Measurements from ENCODE around the gene LYST. TPM values are rescaled to one million over a fixed set of nuclear protein-coding genes. Genes with fewer than 3 reads are reported as not detected.

LYST gene
- total and polyA plus RNA-seq, 2 donors (not counting 3 experiments of a cell fraction or from before 2014, with no cell fraction given), result 3.1 to 9.6 TPM

- ChIA-PET CTCF (no interaction called here), POLR2A (no interaction called here)
- DNase-seq (ENCODE audit: low read depth, low spot score) (no peak), FAIRE-seq (no peak)
- TF ChIP-seq MAX (IDR thresholded peaks at IDR 0.05; ENCODE audit: insufficient read depth, insufficient read length), result no peak
- no peak for TF ChIP-seq MYC (IDR thresholded peaks at IDR 0.05; ENCODE audit: low read depth, low read length)
- TF ChIP-seq GATA2 (IDR thresholded peaks at IDR 0.05; ENCODE audit: insufficient read depth, insufficient read length, low read depth, low read length), result no peak
- no peak for TF ChIP-seq POLR2AphosphoS5 (IDR thresholded peaks at IDR 0.05; ENCODE audit: insufficient read depth, low read depth, low read length)
- TF ChIP-seq POLR2A (IDR thresholded peaks at IDR 0.05; ENCODE audit: low read depth, low read length), result no peak
- TF ChIP-seq FOS (IDR thresholded peaks at IDR 0.05; ENCODE audit: borderline replicate concordance, insufficient read depth, low read length), result no peak
- Histone ChIP-seq H4K20me1 (replicated peaks; ENCODE audit: control insufficient read depth, extremely low read depth, insufficient read depth, low read length) (no peaks in the 10 kb centered on the region), H3K9me3 (replicated peaks; ENCODE audit: control insufficient read depth, insufficient read depth, low read length) (no peaks in the 10 kb centered on the region), H3K4me3 (replicated peaks in 1 of 3; ENCODE audit: insufficient read depth in 1 of 3, low read depth in 1 of 3, low read length in 3 of 3) (no peak overlapping the region), H3K4me1 (ENCODE audit: control insufficient read depth, extremely low read depth, insufficient read depth, low read length) (peaks cover 7% of the 10 kb centered on the region), H3K27me3 (ENCODE audit: control insufficient read depth in 2 of 2, insufficient read depth in 2 of 2, low read length in 2 of 2) (peaks cover 5 to 8% of the 10 kb centered on the region in 2 experiments), H2AFZ (ENCODE audit: low read depth, low read length) (no peak overlapping the region), H3K4me2 (ENCODE audit: insufficient read depth, low read length) (no peak overlapping the region), H3K36me3 (ENCODE audit: control insufficient read depth in 2 of 2, extremely low read depth in 1 of 2, insufficient read depth in 2 of 2, low read length in 2 of 2) (no peaks in the 10 kb centered on the region), H3K9me1 (replicated peaks; ENCODE audit: control insufficient read depth, extremely low read depth, insufficient read depth, low read length) (no peaks in the 10 kb centered on the region), H3K79me2 (ENCODE audit: control insufficient read depth, insufficient read depth, low read length) (no peaks in the 10 kb centered on the region), H3K9ac (replicated peaks; ENCODE audit: extremely low read depth, insufficient read depth, low read length) (no peak overlapping the region), H3K27ac (ENCODE audit: insufficient read depth, low read depth, low read length) (no peak overlapping the region)
- no TSS peak for BruUV-seq (replicated peaks)
- dilution Hi-C loops (cut with MboI; ENCODE audit: extremely low pct_ligation_motif_present, low sequenced_read_pairs) (no loop called here), intact Hi-C loops (cut with micrococcal nuclease) (loop anchor here (1.0 kb wide), 1 partner anchor 341 kb away; no protein-coding TSS in a partner anchor)
These were observed 223.7 kb downstream of the LYST start for GRCh38 chr1:235642943-235643371.

- BruUV-seq (replicated peaks), result no TSS peak
- FAIRE-seq (peak; percentile 72), DNase-seq (ENCODE audit: low read depth, low spot score) (peak; percentile 62)
- no peaks in the 10 kb centered on the region for H4K20me1 ChIP-seq (replicated peaks; ENCODE audit: control insufficient read depth, extremely low read depth, insufficient read depth, low read length)
- intact Hi-C loops (cut with micrococcal nuclease) (loop anchor here (1.0 kb wide), 1 partner anchor 342 kb away; no protein-coding TSS in a partner anchor), dilution Hi-C loops (cut with MboI; ENCODE audit: extremely low pct_ligation_motif_present, low sequenced_read_pairs) (no loop called here)
- no peak overlapping the region for H3K27ac ChIP-seq (ENCODE audit: insufficient read depth, low read depth, low read length)
- ChIA-PET POLR2A (no interaction called here), CTCF (no interaction called here)
- no peak overlapping the region for H3K4me2 ChIP-seq (ENCODE audit: insufficient read depth, low read length)
- H3K27me3 ChIP-seq (ENCODE audit: control insufficient read depth in 2 of 2, insufficient read depth in 2 of 2, low read length in 2 of 2), result peaks cover 2% of the 10 kb centered on the region in 2 experiments
- H3K79me2 ChIP-seq (ENCODE audit: control insufficient read depth, insufficient read depth, low read length), result no peaks in the 10 kb centered on the region
- no peaks in the 10 kb centered on the region for H3K9me1 ChIP-seq (replicated peaks; ENCODE audit: control insufficient read depth, extremely low read depth, insufficient read depth, low read length)
- peaks cover 7% of the 10 kb centered on the region for H3K4me1 ChIP-seq (ENCODE audit: control insufficient read depth, extremely low read depth, insufficient read depth, low read length)
- no peaks in the 10 kb centered on the region for H3K9me3 ChIP-seq (replicated peaks; ENCODE audit: control insufficient read depth, insufficient read depth, low read length)
- H3K36me3 ChIP-seq (ENCODE audit: control insufficient read depth in 2 of 2, extremely low read depth in 1 of 2, insufficient read depth in 2 of 2, low read length in 2 of 2), result no peaks in the 10 kb centered on the region
- peak overlapping the region; percentile 41 for H2AFZ ChIP-seq (ENCODE audit: low read depth, low read length)
- peak; percentile 64 for TF ChIP-seq JUN (IDR thresholded peaks at IDR 0.05; ENCODE audit: borderline replicate concordance, insufficient read depth, insufficient read length, low read depth)
- no peak for TF ChIP-seq MYC (IDR thresholded peaks at IDR 0.05; ENCODE audit: low read depth, low read length)
- TF ChIP-seq MAX (IDR thresholded peaks at IDR 0.05; ENCODE audit: insufficient read depth, insufficient read length), result no peak
- TF ChIP-seq CTCF (IDR thresholded peaks at IDR 0.05; ENCODE audit: extremely low read depth in 1 of 2, insufficient read depth in 1 of 2, low read depth in 1 of 2, low read length in 2 of 2), result no peak
- no peak overlapping the region for H3K4me3 ChIP-seq (replicated peaks in 1 of 3; ENCODE audit: insufficient read depth in 1 of 3, low read depth in 1 of 3, low read length in 3 of 3)
- no peak overlapping the region for H3K9ac ChIP-seq (replicated peaks; ENCODE audit: extremely low read depth, insufficient read depth, low read length)
These were observed 224.4 kb downstream of the LYST start for GRCh38 chr1:235642011-235642942.
